ENCODE results near the gene GDF10. TPM values are rescaled to one million over a fixed set of nuclear protein-coding genes. Genes with fewer than 3 reads are reported as not detected.

Gene GDF10
- polyA plus RNA-seq, 1 donor (not counting 4 experiments of a cell fraction or from before 2014, with no cell fraction given), result not detected

DNA sequence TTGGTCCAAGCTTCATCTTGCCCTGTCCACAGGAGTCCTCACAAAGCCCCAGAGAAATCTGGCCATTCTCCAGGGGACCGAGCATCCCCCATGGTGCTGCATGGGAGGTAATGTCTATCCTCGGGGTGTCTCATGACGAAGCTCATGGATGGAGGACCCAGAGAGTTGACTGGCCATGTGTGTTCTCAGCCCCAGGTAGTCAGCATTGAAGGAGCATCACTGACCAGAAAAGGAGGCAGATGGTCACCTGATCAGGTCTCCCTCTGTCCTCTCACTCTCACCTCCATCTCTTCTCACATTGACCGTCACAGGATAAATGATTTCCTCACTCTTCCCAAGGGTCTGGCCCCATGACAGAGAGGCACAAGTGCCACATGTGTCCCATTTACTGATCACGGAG lies 33.4 kb upstream of the GDF10 start:
- Histone ChIP-seq H4K20me1 (ENCODE audit: control insufficient read depth, extremely low read depth, insufficient read depth, low read length) (no peaks in the 10 kb centered on the region), H3K36me3 (ENCODE audit: control insufficient read depth in 2 of 2, extremely low read depth in 1 of 2, insufficient read depth in 2 of 2, low read length in 2 of 2) (no peaks in the 10 kb centered on the region), H3K4me3 (ENCODE audit: control insufficient read depth in 2 of 3, extremely low read depth in 1 of 3, insufficient read depth in 2 of 3, low read depth in 1 of 3, low read length in 3 of 3) (no peak overlapping the region), H3K9me1 (ENCODE audit: control insufficient read depth, extremely low read depth, insufficient read depth, low read length) (no peaks in the 10 kb centered on the region), H3K9me3 (ENCODE audit: control insufficient read depth, low read depth, low read length) (peaks cover 3% of the 10 kb centered on the region), H3K79me2 (ENCODE audit: control insufficient read depth, insufficient read depth, low read length) (no peaks in the 10 kb centered on the region), H3K27ac (ENCODE audit: control insufficient read depth, insufficient read depth, low read length) (no peak overlapping the region), H3K4me1 (ENCODE audit: control insufficient read depth, extremely low read depth, insufficient read depth, low read length) (no peaks in the 10 kb centered on the region), H3K4me2 (ENCODE audit: control insufficient read depth, extremely low read depth, insufficient read depth, low read depth, low read length) (no peak overlapping the region), H3K9ac (ENCODE audit: control insufficient read depth, extremely low read depth, insufficient read depth, low read length) (no peak overlapping the region), H2AFZ (ENCODE audit: control insufficient read depth, low read length) (no peak overlapping the region), H3K27me3 (ENCODE audit: control insufficient read depth, extremely low read depth, insufficient read depth, low read length) (peaks cover 5% of the 10 kb centered on the region)
- FAIRE-seq (no peak), DNase-seq (ENCODE audit: low read depth, low spot score) (no peak)
- TF ChIP-seq EZH2 (IDR thresholded peaks at IDR 0.05; ENCODE audit: low read length) (no peak), CTCF (optimal IDR thresholded peaks at IDR 0.05 in 1 of 3, IDR thresholded peaks at IDR 0.05 in 1 of 3, conservative IDR thresholded peaks at IDR 0.05 in 1 of 3; ENCODE audit: extremely low read depth in 1 of 3, insufficient read depth in 2 of 3, low read length in 3 of 3) (no peak)
- dilution Hi-C loops (cut with MboI; ENCODE audit: extremely low pct_ligation_motif_present, low sequenced_read_pairs), result no loop called here

DNA sequence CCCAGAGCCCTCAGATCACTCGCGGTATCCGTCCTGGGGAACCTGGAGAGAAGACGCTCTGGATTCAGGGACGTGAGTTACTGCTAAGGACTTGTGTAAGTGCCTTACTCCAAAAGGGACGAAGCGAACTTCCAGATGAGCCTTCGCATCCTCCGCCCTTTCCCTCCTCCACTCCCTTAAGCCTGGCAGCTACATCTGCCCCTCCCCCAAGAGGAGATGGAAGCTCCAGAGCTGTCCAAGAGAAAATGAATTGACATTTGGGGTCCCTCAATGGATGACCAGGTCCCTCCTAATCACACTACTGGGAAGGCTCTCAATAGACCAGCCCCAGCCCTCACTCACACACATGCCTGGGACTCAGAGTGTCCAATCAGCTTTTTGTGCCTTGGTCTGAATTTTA lies 31.3 kb upstream of the GDF10 start:
- no peaks in the 10 kb centered on the region for H3K9me1 ChIP-seq (ENCODE audit: control insufficient read depth, extremely low read depth, insufficient read depth, low read length)
- no peaks in the 10 kb centered on the region for H3K4me1 ChIP-seq (ENCODE audit: control insufficient read depth, extremely low read depth, insufficient read depth, low read length)
- H3K9me3 ChIP-seq (ENCODE audit: control insufficient read depth, low read depth, low read length), result peaks cover 3% of the 10 kb centered on the region
- no peak overlapping the region for H3K4me2 ChIP-seq (ENCODE audit: control insufficient read depth, extremely low read depth, insufficient read depth, low read depth, low read length)
- no peaks in the 10 kb centered on the region for H3K79me2 ChIP-seq (ENCODE audit: control insufficient read depth, insufficient read depth, low read length)
- DNase-seq (ENCODE audit: low read depth, low spot score) (no peak), FAIRE-seq (no peak)
- H3K27me3 ChIP-seq (ENCODE audit: control insufficient read depth, extremely low read depth, insufficient read depth, low read length), result no peaks in the 10 kb centered on the region
- H3K27ac ChIP-seq (ENCODE audit: control insufficient read depth, insufficient read depth, low read length), result no peak overlapping the region
- H4K20me1 ChIP-seq (ENCODE audit: control insufficient read depth, extremely low read depth, insufficient read depth, low read length), result no peaks in the 10 kb centered on the region
- no peak overlapping the region for H3K4me3 ChIP-seq (ENCODE audit: control insufficient read depth in 2 of 3, extremely low read depth in 1 of 3, insufficient read depth in 2 of 3, low read depth in 1 of 3, low read length in 3 of 3)
- dilution Hi-C loops (cut with MboI; ENCODE audit: extremely low pct_ligation_motif_present, low sequenced_read_pairs), result no loop called here
- no peak overlapping the region for H2AFZ ChIP-seq (ENCODE audit: control insufficient read depth, low read length)
- no peaks in the 10 kb centered on the region for H3K36me3 ChIP-seq (ENCODE audit: control insufficient read depth in 2 of 2, extremely low read depth in 1 of 2, insufficient read depth in 2 of 2, low read length in 2 of 2)
- no peak overlapping the region for H3K9ac ChIP-seq (ENCODE audit: control insufficient read depth, extremely low read depth, insufficient read depth, low read length)
- TF ChIP-seq EZH2 (IDR thresholded peaks at IDR 0.05; ENCODE audit: low read length), result no peak
- TF ChIP-seq CTCF (optimal IDR thresholded peaks at IDR 0.05 in 1 of 3, IDR thresholded peaks at IDR 0.05 in 1 of 3, conservative IDR thresholded peaks at IDR 0.05 in 1 of 3; ENCODE audit: extremely low read depth in 1 of 3, insufficient read depth in 2 of 3, low read length in 3 of 3), result no peak

All from keratinocyte (primary cell).